Osteocyte (in vitro differentiated cells): ENCODE data around the gene CASS4. TPM values are rescaled to one million over a fixed set of nuclear protein-coding genes. Genes with fewer than 3 reads are reported as not detected.

Experiments
- DNase-seq: peaks from one replicate; pipeline ENCODE4 v3.0.0; 2021; ENCODE audit warnings: mixed read lengths; ENCODE audit not compliant: unreplicated experiment; ENCODE audit errors: extremely low spot score
- H3K27ac Mint-ChIP-seq: one replicate; pipeline ENCODE4 v1.8.0; 2021; ENCODE audit warnings: mild to moderate bottlenecking, mixed read lengths; ENCODE audit not compliant: unreplicated experiment
- H3K27me3 Mint-ChIP-seq: one replicate; pipeline ENCODE4 v1.8.0; 2021; ENCODE audit warnings: mixed read lengths; ENCODE audit not compliant: unreplicated experiment
- H3K36me3 Mint-ChIP-seq: one replicate; pipeline ENCODE4 v1.8.0; 2021; ENCODE audit warnings: mixed read lengths; ENCODE audit not compliant: unreplicated experiment
- H3K4me1 Mint-ChIP-seq: one replicate; pipeline ENCODE4 v1.8.0; 2021; ENCODE audit warnings: mixed read lengths; ENCODE audit not compliant: unreplicated experiment
- H3K4me3 Mint-ChIP-seq: one replicate; pipeline ENCODE4 v1.8.0; 2021; ENCODE audit warnings: mild to moderate bottlenecking, moderate library complexity, mixed read lengths; ENCODE audit not compliant: unreplicated experiment
- H3K9me3 Mint-ChIP-seq: one replicate; pipeline ENCODE4 v1.8.0; 2021; ENCODE audit warnings: mixed read lengths; ENCODE audit not compliant: unreplicated experiment
- long read RNA-seq: library from polyadenylated mRNA; unstranded; transcript quantifications from one replicate; pipeline ENCODE4 v2.0.0, GENCODE V29; 2021
- total RNA-seq: library from RNA; stranded (reverse); gene quantifications from 2 replicates; pipeline ENCODE4 v1.2.1, GENCODE V29; 2021
- TF ChIP-seq, protein P1 (sequence below): fragments of 200-600 bp; sonication (generic); IDR thresholded peaks from 2 replicates; pipeline ENCODE4 v1.5.0; 2021; ENCODE audit warnings: antibody characterized with exemption, mild to moderate bottlenecking, moderate library complexity

The CASS4 gene, protein sequence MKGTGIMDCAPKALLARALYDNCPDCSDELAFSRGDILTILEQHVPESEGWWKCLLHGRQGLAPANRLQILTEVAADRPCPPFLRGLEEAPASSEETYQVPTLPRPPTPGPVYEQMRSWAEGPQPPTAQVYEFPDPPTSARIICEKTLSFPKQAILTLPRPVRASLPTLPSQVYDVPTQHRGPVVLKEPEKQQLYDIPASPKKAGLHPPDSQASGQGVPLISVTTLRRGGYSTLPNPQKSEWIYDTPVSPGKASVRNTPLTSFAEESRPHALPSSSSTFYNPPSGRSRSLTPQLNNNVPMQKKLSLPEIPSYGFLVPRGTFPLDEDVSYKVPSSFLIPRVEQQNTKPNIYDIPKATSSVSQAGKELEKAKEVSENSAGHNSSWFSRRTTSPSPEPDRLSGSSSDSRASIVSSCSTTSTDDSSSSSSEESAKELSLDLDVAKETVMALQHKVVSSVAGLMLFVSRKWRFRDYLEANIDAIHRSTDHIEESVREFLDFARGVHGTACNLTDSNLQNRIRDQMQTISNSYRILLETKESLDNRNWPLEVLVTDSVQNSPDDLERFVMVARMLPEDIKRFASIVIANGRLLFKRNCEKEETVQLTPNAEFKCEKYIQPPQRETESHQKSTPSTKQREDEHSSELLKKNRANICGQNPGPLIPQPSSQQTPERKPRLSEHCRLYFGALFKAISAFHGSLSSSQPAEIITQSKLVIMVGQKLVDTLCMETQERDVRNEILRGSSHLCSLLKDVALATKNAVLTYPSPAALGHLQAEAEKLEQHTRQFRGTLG
- 0.13 TPM in 1 of 2 replicates, not detected in the other for total RNA-seq
- long read RNA-seq: 0 reads

DNA sequence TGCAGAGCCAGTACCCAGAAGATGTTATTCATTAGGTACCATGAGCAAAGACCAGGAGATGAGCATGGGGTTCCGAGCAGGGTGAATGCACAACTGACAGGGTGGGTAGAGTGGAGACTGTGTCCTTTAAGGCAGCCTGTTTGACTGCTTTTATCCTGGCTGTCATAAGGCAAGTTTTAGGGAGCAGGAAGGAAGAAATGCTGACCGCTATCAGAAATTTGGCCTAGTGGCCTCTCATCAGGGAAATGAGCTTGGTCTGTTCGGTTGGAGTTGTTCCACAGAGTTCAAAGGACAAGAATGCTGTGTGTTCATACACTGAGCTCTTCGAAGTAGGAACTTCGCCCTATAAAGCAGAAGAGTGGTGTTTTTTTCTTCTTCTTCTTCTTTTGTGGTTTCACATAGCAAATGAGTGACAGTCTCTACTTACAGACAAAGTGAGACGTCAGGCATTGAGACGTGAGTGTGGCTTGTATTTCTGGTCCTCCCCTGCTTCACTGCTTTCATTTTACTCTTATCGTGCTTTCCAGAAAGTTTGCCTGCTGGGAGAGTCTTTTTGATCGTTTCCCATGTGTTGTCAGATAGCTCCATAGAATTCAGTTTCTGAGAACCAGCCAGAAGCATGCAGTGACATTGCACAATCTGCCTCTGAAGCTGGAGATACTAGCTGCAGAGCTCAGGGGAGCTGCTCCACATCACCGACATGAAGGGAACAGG lies at the start of gene CASS4:
Gene CASS4 (plus strand): TSS at position 502 of the 714 bp plus-strand sequence. CDS start 199 bp downstream, at position 701.
- H3K27ac Mint-ChIP-seq: no peak within 1 kb of the TSS
- no peak for DNase-seq
- H3K36me3 Mint-ChIP-seq: peaks cover 17% of the 10 kb centered on the region

DNA sequence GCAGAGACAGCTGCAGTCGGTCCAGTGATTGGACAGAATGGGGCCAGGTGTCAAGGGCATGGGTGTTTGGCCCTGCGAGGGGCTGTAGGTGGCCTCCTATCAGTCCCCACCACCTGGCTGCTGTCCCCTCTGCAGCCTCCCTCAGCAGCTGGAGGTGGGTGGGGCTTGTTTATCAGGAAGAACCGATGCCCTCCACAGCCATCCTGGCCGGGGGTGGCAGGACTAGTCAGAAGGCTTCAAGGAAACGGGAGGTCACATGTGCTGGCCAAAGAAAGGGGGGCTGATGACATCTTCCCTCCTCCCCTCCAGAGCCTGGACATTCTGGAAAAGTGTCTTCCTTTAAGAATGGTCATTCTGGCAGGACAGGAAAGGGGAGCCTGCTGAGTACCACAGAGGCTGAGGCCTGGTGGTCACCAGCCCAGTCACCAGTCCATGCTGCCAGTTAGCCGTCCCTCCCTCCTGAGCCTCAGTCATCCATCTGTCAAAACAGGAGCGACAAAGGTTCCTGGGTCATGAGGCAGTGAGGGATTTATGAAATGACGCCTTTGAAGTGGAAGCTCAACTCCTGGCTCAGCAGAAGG lies 49.1 kb upstream of the CASS4 start:
- Mint-ChIP-seq H3K27me3 (no peaks in the 10 kb centered on the region), H3K4me3 (no peak overlapping the region), H3K27ac (no peak overlapping the region), H3K4me1 (peaks cover 23% of the 10 kb centered on the region), H3K9me3 (no peaks in the 10 kb centered on the region), H3K36me3 (peaks cover 24% of the 10 kb centered on the region)
- DNase-seq: peak; percentile 69
- TF ChIP-seq, protein P1, sequence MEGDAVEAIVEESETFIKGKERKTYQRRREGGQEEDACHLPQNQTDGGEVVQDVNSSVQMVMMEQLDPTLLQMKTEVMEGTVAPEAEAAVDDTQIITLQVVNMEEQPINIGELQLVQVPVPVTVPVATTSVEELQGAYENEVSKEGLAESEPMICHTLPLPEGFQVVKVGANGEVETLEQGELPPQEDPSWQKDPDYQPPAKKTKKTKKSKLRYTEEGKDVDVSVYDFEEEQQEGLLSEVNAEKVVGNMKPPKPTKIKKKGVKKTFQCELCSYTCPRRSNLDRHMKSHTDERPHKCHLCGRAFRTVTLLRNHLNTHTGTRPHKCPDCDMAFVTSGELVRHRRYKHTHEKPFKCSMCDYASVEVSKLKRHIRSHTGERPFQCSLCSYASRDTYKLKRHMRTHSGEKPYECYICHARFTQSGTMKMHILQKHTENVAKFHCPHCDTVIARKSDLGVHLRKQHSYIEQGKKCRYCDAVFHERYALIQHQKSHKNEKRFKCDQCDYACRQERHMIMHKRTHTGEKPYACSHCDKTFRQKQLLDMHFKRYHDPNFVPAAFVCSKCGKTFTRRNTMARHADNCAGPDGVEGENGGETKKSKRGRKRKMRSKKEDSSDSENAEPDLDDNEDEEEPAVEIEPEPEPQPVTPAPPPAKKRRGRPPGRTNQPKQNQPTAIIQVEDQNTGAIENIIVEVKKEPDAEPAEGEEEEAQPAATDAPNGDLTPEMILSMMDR: no peak

More for the DNA sequence above, at the start of gene CASS4:
- H3K9me3 Mint-ChIP-seq: no peaks in the 10 kb centered on the region
- H3K27me3 Mint-ChIP-seq: no peaks in the 10 kb centered on the region
- H3K4me3 Mint-ChIP-seq: no peak within 1 kb of the TSS
- TF ChIP-seq, protein P1: no peak
- H3K4me1 Mint-ChIP-seq: no peaks in the 10 kb centered on the region

DNA sequence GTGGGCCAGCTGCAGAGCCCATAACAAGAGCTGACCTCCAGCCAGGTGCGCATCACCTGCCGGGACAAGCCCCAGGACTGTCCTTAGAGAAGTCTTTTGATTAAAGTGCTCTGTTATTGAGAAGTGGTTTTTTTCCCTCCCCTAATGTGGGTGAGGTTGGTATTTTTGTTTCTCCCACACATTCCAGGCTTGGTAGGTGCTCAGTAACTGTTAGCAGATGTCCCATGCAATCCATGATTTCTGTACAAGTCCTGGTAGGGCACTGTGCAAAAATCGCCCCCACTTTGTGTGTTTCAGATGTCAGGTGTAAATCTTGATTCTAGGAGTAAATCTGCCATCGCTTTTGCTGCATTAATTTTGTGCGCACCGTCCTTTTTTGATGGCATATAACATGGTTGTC lies 48.6 kb upstream of the CASS4 start:
- Mint-ChIP-seq H3K27me3 (no peaks in the 10 kb centered on the region), H3K4me1 (peaks cover 22% of the 10 kb centered on the region), H3K36me3 (peaks cover 27% of the 10 kb centered on the region), H3K4me3 (no peak overlapping the region), H3K27ac (no peak overlapping the region), H3K9me3 (no peaks in the 10 kb centered on the region)
- peak; percentile 44 for DNase-seq
- TF ChIP-seq, protein P1: no peak

DNA sequence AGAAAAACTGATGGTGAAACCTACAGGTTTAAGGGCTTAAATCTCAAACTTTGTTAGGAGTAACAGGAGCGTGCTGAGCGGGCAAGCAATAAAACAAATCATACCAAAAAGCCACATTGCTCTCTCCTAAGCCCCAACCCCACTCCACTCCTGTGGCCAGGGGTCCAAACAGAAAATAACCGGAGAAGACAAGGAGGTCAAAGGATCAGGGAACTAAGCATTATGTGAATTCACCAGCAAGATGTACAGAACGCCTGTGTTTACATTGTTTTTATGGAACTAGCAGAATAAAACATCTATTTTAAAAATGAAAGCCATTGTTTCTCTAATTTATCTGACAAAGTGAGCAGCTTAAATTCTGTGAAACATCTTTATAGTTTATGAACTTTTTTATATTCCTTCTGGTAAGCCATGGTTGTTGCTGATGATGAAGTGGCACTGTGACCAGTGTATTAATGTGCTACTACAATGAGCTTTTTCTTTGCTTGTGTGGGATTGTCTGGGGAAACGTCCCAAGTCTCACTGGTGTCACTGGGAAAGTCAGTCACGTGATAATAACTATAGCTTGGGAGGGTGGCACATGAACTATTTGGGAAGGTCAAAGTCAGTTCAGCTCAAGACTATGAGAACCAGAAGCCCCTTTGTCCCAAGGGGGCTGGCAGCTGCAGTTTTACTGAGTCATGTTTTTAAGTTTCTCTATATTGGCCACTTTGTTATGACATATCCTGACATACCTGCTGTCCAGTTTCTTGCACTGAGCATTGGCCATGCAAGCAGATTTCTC lies 43.5 kb upstream of the CASS4 start:
- Mint-ChIP-seq H3K9me3 (no peaks in the 10 kb centered on the region), H3K4me1 (peaks cover 4% of the 10 kb centered on the region), H3K27ac (peak overlapping the region; percentile 17), H3K36me3 (peaks cover 36% of the 10 kb centered on the region), H3K27me3 (no peaks in the 10 kb centered on the region), H3K4me3 (no peak overlapping the region)
- no peak for DNase-seq
- TF ChIP-seq, protein P1: no peak
